HG03064 (cell line): ENCODE results near the gene NOP16.
A peak's percentile ranks its signal among the peaks of the same experiment; 100 is the strongest.
"Not testable (repeated sequence)": the region's sequence is repeated elsewhere in the genome, so short reads cannot be mapped to it uniquely, and the experiment has no call there.

Experiments used
- ATAC-seq: cut with Tn5 transposase; IDR thresholded peaks from one replicate; pipeline ENCODE4 v1.9.1; 2021; ENCODE audit warnings: low read depth; ENCODE audit not compliant: unreplicated experiment

The NOP16 gene

GRCh38 chr5:176410486-176411180 is 22.2 kb upstream of the NOP16 start:
- no peak for ATAC-seq

DNA sequence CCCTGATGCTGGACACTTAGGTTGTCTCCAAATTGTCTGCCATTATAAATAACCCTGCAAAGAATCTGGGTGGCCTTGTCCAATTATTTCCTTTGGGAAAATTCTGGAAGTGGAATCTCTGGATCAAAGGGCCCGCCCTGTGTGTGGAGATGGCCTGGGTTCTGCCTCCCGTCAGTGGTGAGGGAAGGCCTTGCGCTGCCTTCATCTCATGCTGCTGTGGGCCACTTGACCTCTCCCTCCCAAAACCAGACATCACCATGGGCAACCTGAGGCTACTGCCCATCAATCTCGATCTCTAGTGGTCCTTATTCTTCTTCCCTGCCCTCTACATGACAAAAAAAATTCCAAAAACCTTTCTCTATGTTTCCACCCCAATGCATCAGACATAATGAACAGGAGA is 21.4 kb upstream of the NOP16 start:
- ATAC-seq = no peak

DNA sequence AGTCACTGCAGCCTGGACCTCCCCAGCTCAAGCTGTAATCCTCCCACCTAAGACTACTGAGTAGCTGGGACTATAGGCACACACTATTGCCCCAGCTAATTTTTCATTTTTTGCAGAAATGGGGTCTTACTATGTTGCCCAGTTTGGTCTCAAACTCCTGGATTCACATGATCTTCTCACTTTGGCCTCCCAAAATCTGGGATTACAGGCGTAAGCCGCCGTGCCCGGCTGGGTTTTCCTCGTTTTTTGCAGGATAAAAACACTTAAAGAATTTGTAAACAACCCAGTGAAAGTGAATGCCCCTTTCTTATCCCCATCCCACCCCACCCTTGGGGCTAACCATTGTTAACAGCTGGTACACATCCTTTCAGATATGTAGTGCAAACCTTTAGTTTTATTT is 20.2 kb upstream of the NOP16 start:
- no peak for ATAC-seq

DNA sequence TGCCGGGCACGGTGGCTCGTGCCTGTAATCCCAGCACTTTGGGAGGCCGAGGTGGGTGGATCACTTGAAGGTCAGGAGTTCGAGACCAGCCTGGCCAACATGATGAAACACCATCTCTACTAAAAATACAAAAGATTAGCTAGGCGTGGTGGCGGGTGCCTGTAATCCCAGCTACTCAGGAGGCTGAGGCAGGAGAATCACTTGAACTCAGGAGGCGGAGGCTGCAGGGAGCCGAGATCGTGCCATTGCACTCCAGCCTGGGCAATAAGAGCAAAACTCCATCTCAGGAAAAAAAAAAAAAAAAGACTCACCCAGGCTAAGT is 19.8 kb upstream of the NOP16 start:
- ATAC-seq = not testable (repeated sequence)

DNA sequence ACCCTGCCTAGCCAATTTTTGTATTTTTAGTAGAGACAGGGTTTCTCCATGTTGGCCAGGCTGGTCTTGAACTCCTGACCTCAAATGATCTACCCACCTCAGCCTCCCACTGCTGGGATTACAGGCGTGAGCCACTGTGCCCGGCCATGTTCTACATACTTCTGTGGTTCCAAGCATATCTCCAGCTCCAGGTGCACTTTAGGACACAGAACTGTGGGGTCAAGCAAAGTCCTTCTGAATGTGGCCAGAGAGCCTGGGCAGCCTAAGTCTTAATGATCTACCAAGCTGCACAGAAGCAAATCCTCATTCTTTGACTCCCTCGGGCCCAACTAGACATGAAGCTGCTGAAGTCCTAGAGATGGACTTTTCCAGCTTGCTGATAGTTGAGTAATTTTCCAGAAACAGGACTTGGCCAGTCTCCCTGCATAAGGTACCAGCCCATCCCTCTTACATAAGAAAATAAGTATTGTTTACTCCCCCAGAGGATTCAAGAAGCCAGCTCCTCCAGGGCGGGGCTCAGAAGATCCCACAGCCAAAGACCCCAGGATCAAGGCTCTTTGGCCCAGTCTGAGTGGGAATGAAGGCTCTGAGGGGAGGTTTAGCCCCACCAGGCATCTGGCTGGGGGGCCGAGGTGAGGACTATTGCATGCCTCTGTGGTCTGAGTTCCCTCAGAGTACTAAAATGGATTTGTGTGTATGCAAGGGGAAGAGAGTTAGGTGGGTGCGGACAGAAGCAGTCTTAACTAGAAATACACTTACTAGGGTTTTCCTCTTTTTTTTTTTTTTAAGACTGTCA is 19.3 kb upstream of the NOP16 start:
- no peak for ATAC-seq

DNA sequence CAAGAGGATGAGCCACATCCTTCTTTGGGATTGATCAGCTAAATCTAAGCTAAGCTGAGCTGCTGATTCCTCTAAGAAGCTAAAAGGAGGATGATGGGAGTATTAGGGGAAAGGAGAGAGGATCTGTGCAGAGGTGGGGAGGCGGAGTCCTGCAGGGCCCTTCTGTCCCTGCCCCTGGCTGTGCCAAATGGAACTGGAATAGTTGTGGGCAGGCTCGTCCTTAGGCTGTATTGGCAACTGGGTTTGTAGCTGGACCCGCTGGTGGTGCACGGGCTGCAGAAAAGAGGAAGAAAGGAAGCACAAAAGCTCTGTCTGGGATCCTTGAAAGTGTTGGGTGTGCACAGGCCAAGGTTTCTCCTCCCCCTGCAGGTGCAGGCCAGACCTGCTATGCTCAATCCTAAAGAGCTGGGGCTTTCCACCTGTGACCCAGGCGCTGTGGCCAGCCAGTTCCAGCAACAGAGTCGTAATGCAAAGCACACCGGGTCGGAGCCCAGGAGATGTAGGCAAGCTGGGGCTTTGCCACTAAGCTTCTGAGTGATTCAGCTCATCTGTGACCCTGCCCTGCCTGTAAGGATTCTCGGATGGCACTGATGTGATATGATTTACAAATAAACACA is 18.1 kb upstream of the NOP16 start:
- ATAC-seq = no peak

DNA sequence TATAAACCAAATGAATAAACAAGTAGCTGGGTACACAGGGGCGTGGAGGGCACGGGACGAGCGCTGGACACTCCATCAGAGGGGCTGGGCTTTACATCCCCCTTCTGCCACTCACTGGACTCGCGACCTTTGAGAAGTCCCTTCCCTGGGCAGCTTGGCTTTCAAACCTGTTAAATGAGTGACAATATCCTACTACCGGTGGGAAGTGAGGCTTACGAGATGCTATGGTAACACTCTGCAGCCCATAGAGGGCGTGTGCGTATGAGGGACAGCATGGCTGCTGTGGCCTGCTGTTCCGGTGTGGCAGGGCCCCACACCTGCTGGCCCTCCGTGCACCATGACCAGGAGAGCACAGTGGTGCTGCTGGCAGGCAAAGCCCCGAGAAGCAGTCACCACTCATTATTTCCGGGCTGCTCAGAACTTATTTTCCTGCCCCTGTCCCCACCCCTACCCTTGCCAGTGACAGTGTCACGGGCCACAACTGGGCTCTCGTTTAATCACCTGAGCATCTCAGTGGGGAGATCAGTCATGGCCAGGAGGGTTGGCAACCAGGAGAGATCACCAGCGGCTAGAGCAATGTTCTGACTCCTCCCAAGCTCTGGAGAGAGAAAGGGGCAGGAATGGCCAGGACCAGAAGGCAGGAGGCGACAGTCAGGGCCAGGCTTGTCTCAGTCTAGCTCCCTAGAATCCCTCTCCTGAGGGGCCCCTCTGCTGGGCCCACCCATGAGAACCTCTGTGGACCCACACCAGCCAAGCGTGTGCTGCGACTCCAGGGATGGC is 17.4 kb upstream of the NOP16 start:
- no peak for ATAC-seq

DNA sequence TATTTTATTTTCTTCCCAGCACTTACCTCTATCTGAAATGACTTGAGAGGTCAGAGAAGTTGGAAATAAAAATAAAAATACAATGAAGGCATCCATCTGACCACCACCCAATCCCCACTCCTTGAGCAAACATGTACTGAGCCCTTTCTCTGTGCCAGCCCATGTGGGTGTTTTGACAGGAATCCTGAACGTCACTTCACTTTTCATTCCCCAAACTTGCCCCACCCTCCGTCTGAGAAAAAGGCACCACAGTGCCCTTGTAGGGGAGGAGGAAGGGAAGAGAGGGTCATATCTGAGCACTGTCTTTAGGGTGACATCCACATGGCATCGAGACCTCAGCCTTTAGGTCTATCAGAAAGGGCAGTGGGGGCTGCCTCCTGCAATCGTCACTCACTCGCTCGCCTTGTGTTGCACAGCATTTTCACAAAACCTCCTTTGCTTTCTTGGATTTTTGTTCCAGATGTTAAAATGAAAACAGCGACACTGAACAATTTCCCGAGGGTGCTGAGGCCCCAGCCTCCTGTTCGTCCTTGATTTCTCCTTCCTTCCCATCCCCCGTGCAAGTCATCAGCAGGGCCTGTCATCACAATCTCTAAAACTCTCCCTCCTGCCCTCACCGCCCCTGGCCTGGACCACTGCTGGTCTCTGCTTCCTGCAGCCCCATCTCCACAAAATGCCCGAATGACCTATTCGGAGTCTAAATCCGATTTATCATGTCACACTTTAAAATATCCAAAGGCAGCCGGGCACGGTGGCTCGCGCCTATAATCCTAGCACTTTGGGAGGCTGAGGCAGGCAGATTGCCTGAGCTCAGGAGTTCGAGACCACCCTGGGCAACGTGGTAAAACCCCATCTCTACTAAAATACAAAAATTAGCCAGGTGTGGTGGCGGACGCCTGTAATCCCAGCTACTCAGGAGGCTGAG is 13.1 kb upstream of the NOP16 start:
- ATAC-seq = no peak

GRCh38 chr5:176400382-176401156 is 12.2 kb upstream of the NOP16 start:
- no peak for ATAC-seq

DNA sequence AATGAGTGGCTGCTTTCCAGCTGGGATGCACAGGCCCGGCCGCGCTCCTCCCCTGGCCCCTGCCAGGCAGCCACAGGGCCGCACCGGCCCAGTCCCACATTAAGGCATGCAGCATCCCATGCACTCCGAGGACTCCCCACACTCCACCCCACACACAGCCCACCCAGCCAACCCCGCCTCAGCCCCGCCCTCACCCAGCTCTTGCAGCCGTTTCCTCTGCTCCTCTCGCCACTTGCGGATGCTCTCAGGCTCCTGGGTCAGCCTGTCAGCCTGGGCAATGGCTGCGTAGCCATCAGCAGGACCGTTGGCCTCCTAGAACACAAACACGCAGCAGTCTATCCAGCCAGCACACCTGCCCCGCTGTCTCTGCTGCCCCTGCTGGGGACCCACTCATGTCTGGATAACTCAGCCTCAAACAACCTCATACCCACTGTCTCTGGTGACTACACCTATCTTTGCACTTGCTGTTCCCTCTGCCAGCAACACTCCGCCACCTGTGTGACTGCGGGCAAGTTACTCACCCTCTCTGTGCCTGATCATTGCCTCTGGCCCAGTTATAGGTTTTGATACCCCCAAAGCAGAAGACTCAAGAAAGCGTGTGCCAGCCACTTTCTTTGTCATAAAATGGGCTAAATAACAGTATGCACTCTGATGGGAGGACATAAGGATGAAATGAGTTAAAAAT is 9.5 kb upstream of the NOP16 start:
- ATAC-seq = no peak

DNA sequence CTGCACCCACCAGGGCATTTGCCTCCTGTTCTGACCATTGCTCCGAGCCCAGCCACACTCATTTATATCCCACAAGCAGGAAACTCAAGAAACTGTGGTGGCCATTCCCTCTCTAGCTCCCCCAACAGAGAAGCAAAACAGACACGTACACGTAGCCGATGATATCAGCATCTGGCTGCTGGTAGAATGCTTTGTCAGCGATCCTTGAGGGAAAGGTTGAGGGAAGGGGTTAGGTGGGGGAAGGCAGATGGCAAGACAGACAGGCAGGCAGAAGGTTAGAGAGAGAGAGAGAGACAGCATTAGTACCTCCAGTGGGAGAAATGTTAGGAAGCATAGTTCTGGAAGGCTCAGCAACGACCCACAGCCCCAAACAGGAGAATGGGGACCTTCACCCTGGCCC is 7.9 kb upstream of the NOP16 start:
- ATAC-seq = no peak

DNA sequence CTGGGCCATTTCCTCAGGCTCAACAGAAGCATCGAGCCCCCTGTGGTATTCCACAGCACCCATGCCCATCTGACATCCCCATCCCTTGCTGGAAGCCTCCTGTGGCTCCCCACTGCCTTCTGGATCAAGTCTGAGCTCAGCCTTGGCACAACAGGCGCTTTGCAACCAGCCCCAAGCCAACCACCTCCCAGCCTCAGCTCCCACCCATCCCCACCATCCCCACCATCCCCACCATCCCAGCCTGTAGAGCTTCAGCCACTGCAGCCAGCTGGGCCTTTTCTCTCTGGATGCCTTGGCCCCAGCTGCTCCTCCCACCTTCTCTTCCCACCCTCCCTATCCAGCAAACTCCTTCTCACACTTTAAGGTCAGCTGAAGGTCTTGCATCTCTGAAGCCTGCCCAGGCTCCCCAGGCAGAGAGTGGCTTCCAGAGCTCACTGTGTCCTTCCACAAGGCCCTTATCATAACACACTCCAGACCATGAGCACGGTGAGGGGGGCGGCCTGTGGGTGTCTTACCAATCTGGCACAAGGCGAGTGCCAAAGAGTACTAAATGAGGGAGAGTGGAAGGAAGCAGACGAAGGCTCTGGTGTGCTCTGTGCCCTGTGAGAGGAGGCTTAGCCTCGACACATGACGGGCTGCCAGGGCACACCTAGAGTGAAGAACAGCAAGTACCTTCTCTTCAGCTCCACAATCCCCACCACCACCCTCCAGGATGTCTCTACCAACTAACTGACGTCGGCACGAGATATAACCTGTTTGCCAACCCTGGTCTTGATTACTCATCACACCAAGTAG is 6.7 kb upstream of the NOP16 start:
- ATAC-seq = no peak

DNA sequence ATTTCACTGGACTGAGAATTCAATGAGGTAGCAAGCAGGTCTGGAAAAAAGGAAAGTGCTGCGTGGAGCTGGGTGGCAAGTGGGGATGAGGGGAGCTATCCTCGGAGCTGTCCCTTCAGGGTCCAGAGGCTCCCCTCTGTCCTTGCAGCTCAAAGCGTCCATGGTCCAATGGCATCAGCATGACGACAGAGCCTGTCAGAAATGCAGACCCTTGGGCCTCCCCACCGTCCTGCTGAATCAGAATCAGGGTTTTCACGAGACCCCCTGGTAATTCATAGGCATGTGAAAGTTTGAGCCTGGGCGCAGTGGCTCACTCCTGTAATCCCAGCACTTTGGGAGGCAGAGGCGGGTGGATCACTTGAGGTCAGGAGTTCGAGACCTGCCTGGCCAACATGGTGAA is 5.7 kb upstream of the NOP16 start:
- ATAC-seq = no peak

- ATAC-seq = no peak
These were observed 4.1 kb upstream of the NOP16 start for GRCh38 chr5:176392526-176392925.

GRCh38 chr5:176391999-176392398 is 3.6 kb upstream of the NOP16 start:
- no peak for ATAC-seq

DNA sequence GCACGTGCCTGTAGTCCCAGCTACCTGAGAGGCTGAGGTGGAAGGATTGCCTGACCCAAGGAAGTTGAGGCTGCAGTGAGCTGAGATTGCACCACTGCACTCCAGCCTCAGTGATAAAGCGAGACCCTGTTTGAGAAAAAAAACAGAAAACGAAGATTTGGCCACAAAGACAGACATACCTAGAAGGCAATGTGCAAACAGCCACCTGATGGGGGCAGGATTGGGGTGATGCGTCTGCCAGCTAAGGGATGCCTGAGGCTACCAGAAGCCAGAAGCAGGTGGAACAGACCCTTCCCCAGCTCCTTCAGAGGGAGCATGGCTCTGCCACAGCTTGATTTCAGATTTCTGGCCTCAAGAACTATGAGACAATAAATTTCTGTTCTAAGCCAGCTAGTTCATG is 3.1 kb upstream of the NOP16 start:
- no peak for ATAC-seq

- peak; percentile 12 for ATAC-seq
These were observed 1.0 kb upstream of the NOP16 start for GRCh38 chr5:176389135-176390123.
